IMR-90 (cell line): ENCODE results near the gene AQP12B. TPM values are rescaled to one million over a fixed set of nuclear protein-coding genes. Genes with fewer than 3 reads are reported as not detected.
"Not testable (repeated sequence)": the region's sequence is repeated elsewhere in the genome, so short reads cannot be mapped to it uniquely, and the experiment has no call there.

ENCODE experiments used
- ATAC-seq: fragments of 200-7000 bp; cut with Tn5 transposase; 2 replicates; pipeline ENCODE4 v1.9.1; 2020; ENCODE audit warnings: low read depth, mild to moderate bottlenecking, moderate library complexity
- BruUV-seq: library from RNA; stranded (reverse); fragments of 400-500 nt; replicated peaks from 2 replicates; lab custom pipeline; 2021; lab: Mats Ljungman, UMichigan
- CTCF ChIA-PET: fragments of 300-600 bp; formaldehyde crosslinking; extraction: SDS; loops from one replicate; lab custom pipeline; 2021; ENCODE audit warnings: antibody characterized with exemption; lab: Yijun Ruan, JAX
- POLR2A ChIA-PET: fragments of 300-600 bp; sonication (Branson Sonifier 250); formaldehyde crosslinking; loops from one replicate; lab custom pipeline; 2022; ENCODE audit warnings: antibody characterized with exemption; ENCODE audit not compliant: unreplicated experiment; lab: Charles Lee
- DNase-seq: peaks from one replicate; pipeline ENCODE4 v3.0.0; 2013
- H2AFZ ChIP-seq: replicated peaks from 2 replicates; pipeline ENCODE3; 2013; ENCODE audit warnings: low read length, mild to moderate bottlenecking; ENCODE audit not compliant: poor library complexity
- H2AK5ac ChIP-seq: 2 replicates; pipeline ENCODE4 v1.6.1; 2013; ENCODE audit warnings: low read depth, low read length, inconsistent platforms
- H2AK9ac ChIP-seq: replicated peaks from 2 replicates; pipeline ENCODE3; 2013; ENCODE audit warnings: mild to moderate bottlenecking, low read depth, low read length, moderate library complexity; ENCODE audit not compliant: poor library complexity
- H2BK120ac ChIP-seq: 2 replicates; pipeline ENCODE4 v1.6.1; 2013; ENCODE audit warnings: low read depth, low read length, inconsistent platforms
- H2BK15ac ChIP-seq: 3 replicates; pipeline ENCODE4 v1.6.1; 2013; ENCODE audit warnings: low read depth, low read length, inconsistent platforms
- H2BK20ac ChIP-seq: 2 replicates; pipeline ENCODE4 v1.6.1; 2013; ENCODE audit warnings: low read depth, mild to moderate bottlenecking, inconsistent platforms, low read length, moderate library complexity
- H2BK5ac ChIP-seq: 2 replicates; pipeline ENCODE4 v1.6.1; 2013; ENCODE audit warnings: mild to moderate bottlenecking, low read depth, low read length, inconsistent platforms; ENCODE audit not compliant: poor library complexity, severe bottlenecking
- H3K14ac ChIP-seq: replicated peaks from 2 replicates; pipeline ENCODE4 v1.6.1; 2013; ENCODE audit warnings: low read depth, low read length, inconsistent platforms
- H3K18ac ChIP-seq: 2 replicates; pipeline ENCODE4 v1.6.1; 2013; ENCODE audit warnings: low read depth, low read length, control low read depth
- H3K23ac ChIP-seq: 2 replicates; pipeline ENCODE4 v1.6.1; 2013; ENCODE audit warnings: low read depth, low read length, inconsistent platforms
- H3K27ac ChIP-seq: 2 replicates; pipeline ENCODE4 v1.5.1; 2013; ENCODE audit warnings: mild to moderate bottlenecking, control low read depth, low read length; ENCODE audit not compliant: insufficient read depth
- H3K27me3 ChIP-seq: 2 replicates; pipeline ENCODE4 v1.6.1; 2013; ENCODE audit warnings: low read length; ENCODE audit not compliant: control insufficient read depth, insufficient read depth
- H3K36me3 ChIP-seq: 2 replicates; pipeline ENCODE4 v1.6.1; 2013; ENCODE audit warnings: low read length, mixed read lengths; ENCODE audit not compliant: control insufficient read depth, insufficient read depth
- H3K4ac ChIP-seq: 2 replicates; pipeline ENCODE4 v1.6.1; 2013; ENCODE audit warnings: low read depth, low read length, inconsistent platforms
- H3K4me1 ChIP-seq: 2 replicates; pipeline ENCODE4 v1.6.1; 2013; ENCODE audit warnings: low read length, mixed read lengths; ENCODE audit not compliant: control insufficient read depth, insufficient read depth
- H3K4me2 ChIP-seq: 2 replicates; pipeline ENCODE4 v1.6.1; 2013; ENCODE audit warnings: low read depth, mild to moderate bottlenecking, control low read depth, low read length, moderate library complexity
- H3K4me3 ChIP-seq: 2 replicates; pipeline ENCODE4 v1.5.1; 2013; ENCODE audit warnings: low read depth, mild to moderate bottlenecking, control low read depth, low read length, moderate library complexity; ENCODE audit not compliant: insufficient read depth
- H3K56ac ChIP-seq: 2 replicates; pipeline ENCODE4 v1.6.1; 2013; ENCODE audit warnings: low read length, inconsistent platforms; ENCODE audit not compliant: insufficient read depth; ENCODE audit errors: extremely low read depth
- H3K79me1 ChIP-seq, 2 experiments: 2 replicates each; pipeline ENCODE4 v1.6.1; 2013; ENCODE audit warnings: low read length in 2 of 2, inconsistent platforms in 1 of 2, low read depth in 1 of 2
- H3K9ac ChIP-seq: 2 replicates; pipeline ENCODE4 v1.6.1; 2013; ENCODE audit warnings: low read depth, low read length, control low read depth
- H3K9me1 ChIP-seq: 2 replicates; pipeline ENCODE4 v1.6.1; 2013; ENCODE audit warnings: low read length, inconsistent platforms; ENCODE audit not compliant: insufficient read depth
- H3K9me3 ChIP-seq: 2 replicates; pipeline ENCODE4 v1.6.1; 2013; ENCODE audit warnings: low read length; ENCODE audit not compliant: control insufficient read depth, insufficient read depth
- H4K20me1 ChIP-seq: 2 replicates; pipeline ENCODE4 v1.6.1; 2013; ENCODE audit warnings: low read length, inconsistent platforms; ENCODE audit not compliant: insufficient read depth
- H4K5ac ChIP-seq: 2 replicates; pipeline ENCODE4 v1.6.1; 2013; ENCODE audit warnings: mild to moderate bottlenecking, low read depth, low read length, control low read depth
- H4K8ac ChIP-seq, 2 experiments: 2 replicates each; pipeline ENCODE4 v1.6.1; 2013; ENCODE audit warnings: low read depth in 2 of 2, low read length in 2 of 2, control low read depth in 1 of 2, inconsistent platforms in 1 of 2
- H4K91ac ChIP-seq: 2 replicates; pipeline ENCODE4 v1.6.1; 2013; ENCODE audit warnings: low read depth, low read length, inconsistent platforms; ENCODE audit not compliant: insufficient read depth
- WGBS, 2 experiments: methylation state at CpG; one replicate each; pipeline versions ENCODE4 v1.1.5 to v1.1.7; 2013; ENCODE audit warnings: missing lambda C conversion rate in 2 of 2; ENCODE audit not compliant: insufficient read length in 1 of 2; ENCODE audit errors: extremely low coverage in 2 of 2; 5-methylcytosine and 5-hydroxymethylcytosine counted together
- dilution Hi-C: fragments of 300-500 bp; cut with HindIII; formaldehyde crosslinking; loops from one replicate; pipeline ENCODE4 v1.14.3; 2018; ENCODE audit warnings: low sequenced_read_pairs; ENCODE audit not compliant: unreplicated experiment
- in situ Hi-C: fragments of 300-500 bp; cut with MboI; formaldehyde crosslinking; loops from 3 replicates; pipeline ENCODE4 v1.14.3; 2019; ENCODE audit warnings: low sequenced_read_pairs, inconsistent platforms, mixed read lengths
- intact Hi-C: fragments of 100-400 bp; cut with micrococcal nuclease; formaldehyde crosslinking; loops from 2 replicates; pipeline ENCODE4 v1.10.0; 2022
- polyA plus RNA-seq, 3 experiments: library from polyadenylated mRNA; depleted of rRNA; stranded (reverse); fragments of >200 nt; gene quantifications; 2 replicates each; pipeline ENCODE4 v1.2.3, GENCODE V29; 2012; ENCODE audit warnings: low replicate concordance in 1 of 3
- total RNA-seq: library from RNA; depleted of rRNA; stranded (reverse); fragments of >200 nt; gene quantifications from 2 replicates; pipeline ENCODE4 v1.2.3, GENCODE V29; 2012

Gene AQP12B
- total and polyA plus RNA-seq, 2 of the 4 experiments (the other 2 are of a cell fraction): not detected

- H2AFZ ChIP-seq, H3K4me3 ChIP-seq, H2AK5ac ChIP-seq, POLR2A ChIA-PET, H3K14ac ChIP-seq, CTCF ChIA-PET, DNase-seq, H3K4me2 ChIP-seq, H4K20me1 ChIP-seq, H2BK20ac ChIP-seq, H4K5ac ChIP-seq, H3K9me3 ChIP-seq, H3K9ac ChIP-seq, H3K9me1 ChIP-seq, H3K27ac ChIP-seq, BruUV-seq, H3K4ac ChIP-seq, H3K4me1 ChIP-seq, H3K56ac ChIP-seq, H4K91ac ChIP-seq, in situ Hi-C loops, H2BK120ac ChIP-seq, dilution Hi-C loops, H2BK5ac ChIP-seq, H2BK15ac ChIP-seq, H3K18ac ChIP-seq, H2AK9ac ChIP-seq, H3K79me1 ChIP-seq, H3K36me3 ChIP-seq, intact Hi-C loops, H3K23ac ChIP-seq, H4K8ac ChIP-seq: not testable (repeated sequence)
- H3K27me3 ChIP-seq: peaks cover 21% of the 10 kb centered on the region
- WGBS, 2 experiments: no CpG with 5 or more reads among the region's 24 CpGs
- peak; percentile 84 for ATAC-seq
Observed at GRCh38 chr2:240675345-240675744, 7.3 kb downstream of the AQP12B start.

- H3K56ac ChIP-seq, H2AK9ac ChIP-seq, H2AK5ac ChIP-seq, H3K9me1 ChIP-seq, CTCF ChIA-PET, POLR2A ChIA-PET, H4K91ac ChIP-seq, ATAC-seq, H2BK5ac ChIP-seq, H3K4ac ChIP-seq, H4K8ac ChIP-seq, H3K4me3 ChIP-seq, H3K27ac ChIP-seq, H3K9ac ChIP-seq, H2BK120ac ChIP-seq, DNase-seq, H2BK20ac ChIP-seq, intact Hi-C loops, H2AFZ ChIP-seq, BruUV-seq, H3K79me1 ChIP-seq, dilution Hi-C loops, H3K36me3 ChIP-seq, H3K4me1 ChIP-seq, H4K5ac ChIP-seq, H3K9me3 ChIP-seq, H3K14ac ChIP-seq, H3K18ac ChIP-seq, H3K4me2 ChIP-seq, H2BK15ac ChIP-seq, H4K20me1 ChIP-seq, in situ Hi-C loops, H3K23ac ChIP-seq: not testable (repeated sequence)
- peaks cover 24% of the 10 kb centered on the region for H3K27me3 ChIP-seq
- no CpG with 5 or more reads among the region's 16 CpGs for WGBS, 2 experiments
Observed at GRCh38 chr2:240674461-240675184, 8.1 kb downstream of the AQP12B start.
